Bronchial epithelial cell (primary cell): ENCODE measurements around the gene FOXO3. TPM values are rescaled to one million over a fixed set of nuclear protein-coding genes. Genes with fewer than 3 reads are reported as not detected.

Experiments used
- DNase-seq: peaks from one replicate; pipeline ENCODE4 v3.0.0-alpha.2; 2010; ENCODE audit warnings: low read depth
- FAIRE-seq: peaks from 2 replicates; lab custom pipeline; 2011; peaks lifted over from hg19 to GRCh38; lab: Jason Lieb, UNC
- H3K27me3 ChIP-seq: 2 replicates; pipeline ENCODE4 v1.5.1; 2011; ENCODE audit warnings: low read length; ENCODE audit not compliant: control insufficient read depth, insufficient read depth
- H3K36me3 ChIP-seq: 2 replicates; pipeline ENCODE4 v1.5.1; 2011; ENCODE audit warnings: low read length; ENCODE audit not compliant: control insufficient read depth, insufficient read depth
- H3K4me3 ChIP-seq: 2 replicates; pipeline ENCODE4 v1.5.1; 2011; ENCODE audit warnings: mild to moderate bottlenecking, low read depth, low read length, control low read depth
- CTCF ChIP-seq: IDR thresholded peaks from 2 replicates; pipeline ENCODE4 v1.5.1; 2011; ENCODE audit warnings: mild to moderate bottlenecking, moderate library complexity, low read length, control low read depth, inconsistent platforms; ENCODE audit not compliant: insufficient read depth, severe bottlenecking
- total RNA-seq: library from RNA; depleted of rRNA; stranded (reverse); fragments of >200 nt; gene quantifications from 2 replicates; pipeline ENCODE4 v1.2.1, GENCODE V29; 2014

The FOXO3 gene
- total RNA-seq, 1 donor from 2014 or later, result 28.7 TPM

DNA sequence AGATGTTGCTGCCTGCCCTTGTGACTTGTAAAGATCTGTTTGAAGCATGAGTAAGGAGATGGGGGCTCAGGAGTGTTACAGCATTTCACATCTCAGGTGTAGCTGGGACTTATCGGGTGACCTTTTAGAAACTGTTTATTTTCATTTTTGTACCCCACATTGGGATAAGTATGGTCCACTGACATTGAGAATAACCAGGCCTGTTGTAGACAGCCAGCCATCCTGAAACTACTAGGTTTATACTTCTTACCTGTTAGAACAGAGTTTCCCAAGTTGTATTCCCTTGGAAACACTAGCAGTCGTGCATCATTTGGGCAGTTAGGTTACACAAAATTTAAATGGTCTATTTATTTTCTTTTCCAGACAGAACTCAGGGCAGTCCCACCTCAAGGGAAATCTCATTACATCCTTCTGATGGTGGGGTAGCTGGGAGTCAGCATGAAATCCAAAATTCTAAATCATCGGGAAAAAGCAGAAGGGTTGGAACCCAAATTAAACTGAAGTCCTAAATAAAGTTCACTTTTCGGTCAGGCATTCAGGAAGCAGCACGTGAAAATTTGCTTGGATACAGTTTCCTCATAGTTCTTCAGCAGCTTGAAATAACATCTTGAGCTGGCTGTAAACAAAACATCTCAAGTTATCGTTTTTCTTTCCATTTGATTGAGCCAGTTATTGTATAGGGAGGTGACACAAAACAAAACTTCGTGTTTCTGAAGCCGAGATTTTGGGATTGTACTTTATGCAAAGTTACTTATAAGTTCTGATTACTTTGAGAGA, 30.5 kb downstream of the FOXO3 start:
- TF ChIP-seq CTCF, result no peak
- H3K36me3 ChIP-seq, result no peaks in the 10 kb centered on the region
- no peak for FAIRE-seq
- no peaks in the 10 kb centered on the region for H3K27me3 ChIP-seq
- H3K4me3 ChIP-seq, result no peak overlapping the region
- no peak for DNase-seq

GRCh38 chr6:108592371-108593337, 31.9 kb downstream of the FOXO3 start:
- FAIRE-seq (no peak), DNase-seq (peak; percentile 79)
- Histone ChIP-seq H3K27me3 (no peaks in the 10 kb centered on the region), H3K4me3 (no peak overlapping the region), H3K36me3 (no peaks in the 10 kb centered on the region)
- no peak for TF ChIP-seq CTCF

DNA sequence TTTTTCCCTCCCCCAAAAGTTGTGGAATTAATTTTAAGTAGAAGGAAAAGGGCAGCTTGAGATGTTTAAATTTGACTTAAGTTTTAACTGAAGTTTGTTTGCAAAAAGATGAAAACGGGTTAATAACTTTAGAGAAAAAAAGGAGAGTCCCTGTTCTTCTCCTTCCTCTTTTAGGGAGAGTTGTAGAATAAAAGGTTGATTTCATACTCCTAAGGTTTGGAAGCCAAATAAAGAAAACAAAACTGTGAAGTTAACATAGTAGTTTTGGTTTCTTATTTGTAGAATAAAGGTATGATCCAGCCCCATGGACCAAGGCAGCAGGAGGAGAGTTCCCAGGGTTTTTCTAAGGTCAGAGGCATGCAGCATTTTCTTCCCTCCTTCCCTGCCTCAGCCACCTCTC, 33.4 kb downstream of the FOXO3 start:
- no peak for TF ChIP-seq CTCF
- Histone ChIP-seq H3K27me3 (no peaks in the 10 kb centered on the region), H3K36me3 (no peaks in the 10 kb centered on the region), H3K4me3 (no peak overlapping the region)
- FAIRE-seq (no peak), DNase-seq (no peak)

GRCh38 chr6:108594640-108595039, 33.9 kb downstream of the FOXO3 start:
- peak; percentile 75 for DNase-seq
- FAIRE-seq, result no peak
- Histone ChIP-seq H3K4me3 (no peak overlapping the region), H3K36me3 (no peaks in the 10 kb centered on the region), H3K27me3 (no peaks in the 10 kb centered on the region)
- TF ChIP-seq CTCF, result no peak

DNA sequence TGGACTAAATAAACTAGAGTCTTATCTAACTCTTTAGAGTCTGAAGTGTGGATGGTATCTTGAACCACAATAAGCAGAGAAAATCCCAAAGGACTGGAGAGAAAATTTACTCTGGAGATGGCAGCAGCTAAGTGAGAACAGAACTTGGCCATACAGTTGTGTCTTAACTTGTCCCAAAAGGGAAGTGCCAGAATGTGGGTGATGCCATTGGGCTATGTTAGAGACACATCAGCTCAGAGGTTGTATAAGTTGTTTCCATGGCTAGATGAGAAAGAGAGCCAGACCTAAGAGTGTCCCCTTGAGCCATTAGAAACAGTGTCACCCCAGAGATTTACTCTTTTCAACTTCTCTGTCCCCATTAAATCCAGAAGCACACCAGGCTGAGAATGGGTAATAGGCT, 36.2 kb downstream of the FOXO3 start:
- Histone ChIP-seq H3K4me3 (no peak overlapping the region), H3K27me3 (no peaks in the 10 kb centered on the region), H3K36me3 (no peaks in the 10 kb centered on the region)
- FAIRE-seq (no peak), DNase-seq (peak; percentile 48)
- no peak for TF ChIP-seq CTCF
